NB4 (cell line): ENCODE results near the gene DGCR2.

Experiments
- DNase-seq: peaks from one replicate; pipeline ENCODE4 v3.0.0; 2010; ENCODE audit warnings: low read depth
- H3K4me3 ChIP-seq: one replicate; pipeline ENCODE4 v1.5.1; 2011; ENCODE audit warnings: mild to moderate bottlenecking, low read depth, low read length, moderate library complexity
- MAX ChIP-seq: IDR thresholded peaks from 2 replicates; pipeline ENCODE4 v1.6.1; 2011; ENCODE audit warnings: low read depth, low read length
- MYC ChIP-seq: IDR thresholded peaks from 2 replicates; pipeline ENCODE4 v1.6.1; 2011; ENCODE audit warnings: low read depth, low read length
- POLR2A ChIP-seq: IDR thresholded peaks from 2 replicates; pipeline ENCODE4 v1.6.1; 2011; ENCODE audit warnings: mild to moderate bottlenecking; ENCODE audit not compliant: insufficient read length; ENCODE audit errors: extremely low read depth
- TF ChIP-seq, protein P1 (sequence below): IDR thresholded peaks from one replicate; pipeline ENCODE4 v1.5.1; 2012; ENCODE audit warnings: low read depth, low read length

DGCR2 gene

GRCh38 chr22:19058713-19059451 lies 63.3 kb downstream of the DGCR2 start:
- H3K4me3 ChIP-seq = no peak overlapping the region
- DNase-seq = no peak
- TF ChIP-seq, protein P1, sequence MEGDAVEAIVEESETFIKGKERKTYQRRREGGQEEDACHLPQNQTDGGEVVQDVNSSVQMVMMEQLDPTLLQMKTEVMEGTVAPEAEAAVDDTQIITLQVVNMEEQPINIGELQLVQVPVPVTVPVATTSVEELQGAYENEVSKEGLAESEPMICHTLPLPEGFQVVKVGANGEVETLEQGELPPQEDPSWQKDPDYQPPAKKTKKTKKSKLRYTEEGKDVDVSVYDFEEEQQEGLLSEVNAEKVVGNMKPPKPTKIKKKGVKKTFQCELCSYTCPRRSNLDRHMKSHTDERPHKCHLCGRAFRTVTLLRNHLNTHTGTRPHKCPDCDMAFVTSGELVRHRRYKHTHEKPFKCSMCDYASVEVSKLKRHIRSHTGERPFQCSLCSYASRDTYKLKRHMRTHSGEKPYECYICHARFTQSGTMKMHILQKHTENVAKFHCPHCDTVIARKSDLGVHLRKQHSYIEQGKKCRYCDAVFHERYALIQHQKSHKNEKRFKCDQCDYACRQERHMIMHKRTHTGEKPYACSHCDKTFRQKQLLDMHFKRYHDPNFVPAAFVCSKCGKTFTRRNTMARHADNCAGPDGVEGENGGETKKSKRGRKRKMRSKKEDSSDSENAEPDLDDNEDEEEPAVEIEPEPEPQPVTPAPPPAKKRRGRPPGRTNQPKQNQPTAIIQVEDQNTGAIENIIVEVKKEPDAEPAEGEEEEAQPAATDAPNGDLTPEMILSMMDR = no peak
- TF ChIP-seq MYC = no peak
- no peak for TF ChIP-seq POLR2A
- TF ChIP-seq MAX = no peak

GRCh38 chr22:19057999-19058491 lies 64.2 kb downstream of the DGCR2 start:
- TF ChIP-seq, protein P1 = no peak
- no peak for TF ChIP-seq POLR2A
- no peak for TF ChIP-seq MAX
- no peak for DNase-seq
- no peak overlapping the region for H3K4me3 ChIP-seq

DNA sequence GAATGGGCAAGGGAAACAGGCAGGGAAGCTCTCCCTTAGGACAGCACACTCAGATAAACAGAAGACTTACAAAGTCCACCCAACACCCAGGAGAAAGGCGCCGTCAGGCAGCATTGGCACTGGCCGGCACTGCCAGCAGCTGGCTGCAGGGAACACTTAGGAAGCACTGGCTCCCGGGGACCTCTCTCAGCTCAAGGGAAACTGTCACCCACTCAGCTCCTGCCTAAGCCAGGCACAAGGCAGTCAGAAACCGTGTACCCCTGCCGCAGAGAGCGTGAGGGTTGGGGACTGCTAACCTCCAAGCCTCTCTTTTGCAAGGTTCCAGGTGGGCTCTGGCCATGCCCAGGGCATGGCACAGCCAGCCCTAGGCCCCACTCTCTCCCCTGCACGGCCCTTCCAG lies 64.7 kb downstream of the DGCR2 start:
- no peak for DNase-seq
- no peak overlapping the region for H3K4me3 ChIP-seq
- TF ChIP-seq POLR2A = no peak
- TF ChIP-seq MAX = no peak
- no peak for TF ChIP-seq MYC
- TF ChIP-seq, protein P1 = no peak

- no peak for DNase-seq
- H3K4me3 ChIP-seq = no peak overlapping the region
- TF ChIP-seq, protein P1 = no peak
- TF ChIP-seq POLR2A (no peak), MYC (no peak), MAX (no peak)
These were observed 65.2 kb downstream of the DGCR2 start for GRCh38 chr22:19056951-19057401.

- no peak overlapping the region for H3K4me3 ChIP-seq
- TF ChIP-seq MYC (no peak), POLR2A (no peak), MAX (no peak)
- TF ChIP-seq, protein P1 = no peak
- no peak for DNase-seq
These were observed 66.4 kb downstream of the DGCR2 start for GRCh38 chr22:19055801-19056200.
